GM12875 (cell line): ENCODE results near the gene IDE.

Experiments used
- H3K4me3 ChIP-seq: one replicate; pipeline ENCODE4 v1.5.1; 2011; ENCODE audit warnings: low read depth, low read length, control low read depth
- TF ChIP-seq, protein P1 (sequence below): IDR thresholded peaks from 2 replicates; pipeline ENCODE4 v1.5.1; 2011; ENCODE audit warnings: low read depth, mild to moderate bottlenecking, control low read depth, inconsistent platforms, low read length, moderate library complexity, borderline replicate concordance; ENCODE audit not compliant: insufficient read depth

The IDE gene

GRCh38 chr10:92562424-92562823 is 11.5 kb downstream of the IDE start:
- TF ChIP-seq, protein P1, sequence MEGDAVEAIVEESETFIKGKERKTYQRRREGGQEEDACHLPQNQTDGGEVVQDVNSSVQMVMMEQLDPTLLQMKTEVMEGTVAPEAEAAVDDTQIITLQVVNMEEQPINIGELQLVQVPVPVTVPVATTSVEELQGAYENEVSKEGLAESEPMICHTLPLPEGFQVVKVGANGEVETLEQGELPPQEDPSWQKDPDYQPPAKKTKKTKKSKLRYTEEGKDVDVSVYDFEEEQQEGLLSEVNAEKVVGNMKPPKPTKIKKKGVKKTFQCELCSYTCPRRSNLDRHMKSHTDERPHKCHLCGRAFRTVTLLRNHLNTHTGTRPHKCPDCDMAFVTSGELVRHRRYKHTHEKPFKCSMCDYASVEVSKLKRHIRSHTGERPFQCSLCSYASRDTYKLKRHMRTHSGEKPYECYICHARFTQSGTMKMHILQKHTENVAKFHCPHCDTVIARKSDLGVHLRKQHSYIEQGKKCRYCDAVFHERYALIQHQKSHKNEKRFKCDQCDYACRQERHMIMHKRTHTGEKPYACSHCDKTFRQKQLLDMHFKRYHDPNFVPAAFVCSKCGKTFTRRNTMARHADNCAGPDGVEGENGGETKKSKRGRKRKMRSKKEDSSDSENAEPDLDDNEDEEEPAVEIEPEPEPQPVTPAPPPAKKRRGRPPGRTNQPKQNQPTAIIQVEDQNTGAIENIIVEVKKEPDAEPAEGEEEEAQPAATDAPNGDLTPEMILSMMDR: no peak
- no peak overlapping the region for H3K4me3 ChIP-seq

GRCh38 chr10:92559046-92559445 is 14.8 kb downstream of the IDE start:
- no peak overlapping the region for H3K4me3 ChIP-seq
- TF ChIP-seq, protein P1: no peak

- TF ChIP-seq, protein P1: no peak
- H3K4me3 ChIP-seq: no peak overlapping the region
Observed at GRCh38 chr10:92553959-92554358, 19.9 kb downstream of the IDE start.

GRCh38 chr10:92552310-92552709 is 21.6 kb downstream of the IDE start:
- TF ChIP-seq, protein P1: peak; percentile 46; the same call in 1 of the 2 replicates
- H3K4me3 ChIP-seq: no peak overlapping the region

DNA sequence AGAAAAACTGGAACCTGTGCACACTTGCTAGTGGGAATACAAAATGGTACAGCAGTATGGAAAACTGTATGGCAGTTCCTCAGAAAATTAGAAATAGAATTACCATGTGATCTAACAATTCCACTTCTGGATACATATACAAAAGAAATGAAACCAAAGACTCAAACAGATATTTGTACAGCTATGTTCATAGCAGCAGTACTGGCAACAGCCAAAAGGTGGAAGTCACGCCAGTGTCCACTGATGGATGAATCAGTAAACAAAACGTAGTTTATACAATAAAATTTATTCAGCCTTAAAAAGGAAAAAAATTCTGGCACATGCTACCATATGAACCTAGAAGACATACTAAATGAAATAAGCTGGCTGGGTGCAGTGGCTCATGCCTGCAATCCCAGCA is 23.0 kb downstream of the IDE start:
- no peak overlapping the region for H3K4me3 ChIP-seq
- TF ChIP-seq, protein P1: 0 out of 2 replicates have a peak, but pooled peaks have one; percentile 13

DNA sequence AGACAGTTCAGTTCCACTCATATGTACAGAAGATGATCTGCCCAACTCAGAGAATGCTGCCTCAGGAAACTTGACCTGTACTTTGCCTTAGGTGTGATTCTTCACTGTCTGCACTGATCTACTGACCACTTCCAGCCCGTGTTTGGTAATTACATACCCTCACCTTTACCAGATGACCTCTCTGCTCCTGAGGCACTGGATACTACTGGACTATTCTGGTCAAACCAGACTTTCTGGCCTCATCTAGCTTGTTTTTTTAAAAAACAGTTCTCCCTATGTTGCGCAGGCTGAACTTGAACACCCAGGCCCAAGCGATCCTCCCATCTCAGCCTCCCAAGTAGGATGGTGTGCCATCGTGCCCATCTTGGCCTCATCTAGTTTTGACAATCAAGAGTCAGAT is 26.2 kb downstream of the IDE start:
- TF ChIP-seq, protein P1: no peak
- no peak overlapping the region for H3K4me3 ChIP-seq

DNA sequence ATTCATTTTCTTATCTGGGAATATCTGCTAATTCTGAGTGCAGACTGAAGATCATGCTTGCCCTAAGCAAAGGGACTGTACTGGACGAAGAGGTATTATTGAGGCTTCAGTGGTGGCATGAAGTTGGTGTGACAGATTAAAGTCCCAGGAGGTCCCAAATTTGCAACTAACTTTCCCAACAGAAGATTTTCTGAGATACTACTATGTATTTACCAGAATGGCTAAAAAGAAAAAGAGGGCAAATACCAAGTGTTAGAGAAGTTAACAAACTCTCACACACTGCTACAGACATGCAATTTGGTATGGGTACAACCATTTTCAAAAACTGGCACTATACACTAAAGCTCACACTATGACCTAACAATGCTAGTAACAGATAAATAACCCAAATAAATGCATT is 28.3 kb downstream of the IDE start:
- H3K4me3 ChIP-seq: no peak overlapping the region
- TF ChIP-seq, protein P1: no peak
